ENCODE data around the gene TENM4. TPM values are rescaled to one million over a fixed set of nuclear protein-coding genes. Genes with fewer than 3 reads are reported as not detected.

The TENM4 gene
- total and polyA plus RNA-seq, 2 of the 13 experiments (the other 11 are each of a cell fraction or from before 2014, with no cell fraction given): not detected

GRCh38 chr11:79461666-79462645 lies 21.1 kb upstream of the TENM4 start:
- no peak overlapping the region for H2AFZ ChIP-seq (ENCODE audit: low read length)
- H3K36me3 ChIP-seq (replicated peaks in 1 of 2; ENCODE audit: control insufficient read depth in 1 of 2, insufficient read depth in 2 of 2, low read length in 2 of 2): no peaks in the 10 kb centered on the region
- no peak overlapping the region for H3K27ac ChIP-seq (ENCODE audit: extremely low read length, insufficient read depth, low read length)
- H3K4me1 ChIP-seq (ENCODE audit: insufficient read depth, low read length): no peaks in the 10 kb centered on the region
- no peaks in the 10 kb centered on the region for H3K9me3 ChIP-seq (ENCODE audit: low read length)
- no peaks in the 10 kb centered on the region for H4K20me1 ChIP-seq (ENCODE audit: insufficient read depth, low read length)
- H3K9ac ChIP-seq (ENCODE audit: insufficient read depth, low read depth, low read length): no peak overlapping the region
- H3K79me2 ChIP-seq (ENCODE audit: insufficient read depth, low read length): no peaks in the 10 kb centered on the region
- in situ Hi-C loops (cut with HindIII; ENCODE audit: extremely low pct_ligation_motif_present, low pct_unique_long_range_greater_than_20kb) (no loop called here), intact Hi-C loops (cut with micrococcal nuclease; ENCODE audit: unreplicated experiment) (no loop called here)
- no peak overlapping the region for H3K4me3 ChIP-seq (replicated peaks in 1 of 3; ENCODE audit: insufficient read depth in 1 of 3, low read depth in 2 of 3, low read length in 3 of 3)
- POLR2A ChIA-PET: no interaction called here
- no peak for FAIRE-seq
- DNase-seq (ENCODE audit: low spot score): no peak
- TF ChIP-seq PLSCR1 (CRISPR knock-in tag; IDR thresholded peaks at IDR 0.05; ENCODE audit: borderline replicate concordance) (no peak), MAFK (conservative IDR thresholded peaks at IDR 0.05 in 1 of 2, IDR thresholded peaks at IDR 0.05 in 1 of 2; ENCODE audit: low read length in 2 of 2) (0 out of 4 replicates have a peak, but pooled peaks of 1 of the 2 experiments have one; percentile 9)
- H3K4me2 ChIP-seq (ENCODE audit: low read depth, low read length): no peak overlapping the region
- CTCF ChIA-PET (ENCODE audit: low intra/inter-chr PET ratio, low total read pairs): no interaction called here
- BruUV-seq (replicated peaks): no TSS peak
- no peak for ATAC-seq
- WGBS (ENCODE audit: low lambda C conversion rate): 23% methylated on average over 7 of the region's 7 CpGs
- no peaks in the 10 kb centered on the region for H3K27me3 ChIP-seq (ENCODE audit: control insufficient read depth in 1 of 2, insufficient read depth in 2 of 2, low read length in 2 of 2)

- Histone ChIP-seq H3K9ac (ENCODE audit: insufficient read depth, low read depth, low read length) (no peak overlapping the region), H3K4me3 (replicated peaks in 1 of 3; ENCODE audit: insufficient read depth in 1 of 3, low read depth in 2 of 3, low read length in 3 of 3) (no peak overlapping the region), H3K27me3 (ENCODE audit: control insufficient read depth in 1 of 2, insufficient read depth in 2 of 2, low read length in 2 of 2) (no peaks in the 10 kb centered on the region), H3K4me2 (ENCODE audit: low read depth, low read length) (no peak overlapping the region), H3K36me3 (replicated peaks in 1 of 2; ENCODE audit: control insufficient read depth in 1 of 2, insufficient read depth in 2 of 2, low read length in 2 of 2) (no peaks in the 10 kb centered on the region), H4K20me1 (ENCODE audit: insufficient read depth, low read length) (no peaks in the 10 kb centered on the region), H3K4me1 (ENCODE audit: insufficient read depth, low read length) (no peaks in the 10 kb centered on the region), H3K9me3 (ENCODE audit: low read length) (no peaks in the 10 kb centered on the region), H3K79me2 (ENCODE audit: insufficient read depth, low read length) (no peaks in the 10 kb centered on the region), H3K27ac (ENCODE audit: extremely low read length, insufficient read depth, low read length) (no peak overlapping the region), H2AFZ (ENCODE audit: low read length) (no peak overlapping the region)
- no peak for FAIRE-seq
- ChIA-PET POLR2A (no interaction called here), CTCF (ENCODE audit: low intra/inter-chr PET ratio, low total read pairs) (no interaction called here)
- ATAC-seq: peak; percentile 89
- intact Hi-C loops (cut with micrococcal nuclease; ENCODE audit: unreplicated experiment) (no loop called here), in situ Hi-C loops (cut with HindIII; ENCODE audit: extremely low pct_ligation_motif_present, low pct_unique_long_range_greater_than_20kb) (no loop called here)
- peak; percentile 7 for DNase-seq (ENCODE audit: low spot score)
- no TSS peak for BruUV-seq (replicated peaks)
- peak; percentile 5; the same call in 1 of the 2 replicates for TF ChIP-seq STAG1 (CRISPR knock-in tag; IDR thresholded peaks at IDR 0.05)
- peak; percentile 83 for TF ChIP-seq TEAD3 (CRISPR knock-in tag; optimal IDR thresholded peaks at IDR 0.05; ENCODE audit: borderline replicate concordance)
- peak; percentile 50 for TF ChIP-seq CTCF (CRISPR knock-in tag; IDR thresholded peaks at IDR 0.05)
- no peak for TF ChIP-seq PRDM4 (CRISPR knock-in tag; IDR thresholded peaks at IDR 0.05; ENCODE audit: borderline replicate concordance)
- 9% methylated on average over 2 of the region's 2 CpGs for WGBS (ENCODE audit: low lambda C conversion rate)
Measured at GRCh38 chr11:79461144-79461543, 20.3 kb upstream of the TENM4 start.

Data from HepG2 (cell line).